HuH-7.5 (cell line): ENCODE data around the gene TMEM184B.

Experiments
- DNase-seq: peaks from one replicate; pipeline ENCODE4 v3.0.0; 2011; ENCODE audit warnings: low spot score

Gene TMEM184B

DNA sequence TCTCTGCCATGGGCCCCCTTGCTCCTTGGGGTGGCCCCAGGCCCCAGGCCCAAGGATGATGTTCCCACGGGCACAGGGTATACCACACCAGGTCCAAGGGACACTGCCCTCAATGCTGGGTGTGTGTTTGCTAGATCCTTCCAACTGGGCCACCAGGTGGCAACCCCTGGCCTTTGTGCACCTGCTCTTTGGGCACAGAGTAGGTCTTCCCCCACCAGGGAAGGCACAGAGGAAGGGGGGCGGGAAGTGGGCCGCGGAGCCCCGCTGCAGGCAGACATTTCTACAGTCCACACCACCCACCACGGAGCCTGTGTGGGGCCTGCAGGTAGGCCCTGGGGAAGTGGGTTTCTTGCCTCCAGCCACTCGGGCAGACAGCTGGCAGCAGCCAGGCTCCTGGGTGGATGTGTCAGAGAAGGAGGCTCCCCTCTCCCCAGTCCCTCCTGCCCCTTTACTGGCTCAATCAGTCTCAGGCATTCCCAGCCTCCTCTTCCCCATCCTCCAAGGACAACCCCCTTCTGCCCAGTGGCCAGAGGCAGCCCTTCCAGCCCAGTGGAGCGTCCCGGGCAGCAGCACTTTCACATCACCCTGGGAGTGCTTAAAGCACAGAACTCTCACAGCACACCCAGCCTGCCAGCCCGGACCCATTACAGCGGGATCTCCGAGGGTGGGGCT is 49.4 kb downstream of the TMEM184B start:
- DNase-seq: no peak

DNA sequence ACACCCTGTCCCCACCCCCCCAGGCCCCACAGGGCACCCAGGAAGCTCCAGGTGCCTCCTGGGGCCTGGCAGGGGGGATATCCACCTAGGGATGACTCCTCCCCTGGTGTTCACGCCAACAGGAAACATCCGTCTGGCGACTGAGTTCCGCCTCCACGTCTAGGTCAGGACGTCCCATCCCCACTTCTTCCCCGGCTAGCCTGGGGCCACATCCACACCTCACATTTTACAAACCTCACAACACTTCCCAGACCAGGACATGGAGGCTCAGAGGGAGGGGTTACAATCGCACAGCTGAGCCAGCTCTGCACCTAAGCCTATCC is 50.1 kb downstream of the TMEM184B start:
- no peak for DNase-seq

DNA sequence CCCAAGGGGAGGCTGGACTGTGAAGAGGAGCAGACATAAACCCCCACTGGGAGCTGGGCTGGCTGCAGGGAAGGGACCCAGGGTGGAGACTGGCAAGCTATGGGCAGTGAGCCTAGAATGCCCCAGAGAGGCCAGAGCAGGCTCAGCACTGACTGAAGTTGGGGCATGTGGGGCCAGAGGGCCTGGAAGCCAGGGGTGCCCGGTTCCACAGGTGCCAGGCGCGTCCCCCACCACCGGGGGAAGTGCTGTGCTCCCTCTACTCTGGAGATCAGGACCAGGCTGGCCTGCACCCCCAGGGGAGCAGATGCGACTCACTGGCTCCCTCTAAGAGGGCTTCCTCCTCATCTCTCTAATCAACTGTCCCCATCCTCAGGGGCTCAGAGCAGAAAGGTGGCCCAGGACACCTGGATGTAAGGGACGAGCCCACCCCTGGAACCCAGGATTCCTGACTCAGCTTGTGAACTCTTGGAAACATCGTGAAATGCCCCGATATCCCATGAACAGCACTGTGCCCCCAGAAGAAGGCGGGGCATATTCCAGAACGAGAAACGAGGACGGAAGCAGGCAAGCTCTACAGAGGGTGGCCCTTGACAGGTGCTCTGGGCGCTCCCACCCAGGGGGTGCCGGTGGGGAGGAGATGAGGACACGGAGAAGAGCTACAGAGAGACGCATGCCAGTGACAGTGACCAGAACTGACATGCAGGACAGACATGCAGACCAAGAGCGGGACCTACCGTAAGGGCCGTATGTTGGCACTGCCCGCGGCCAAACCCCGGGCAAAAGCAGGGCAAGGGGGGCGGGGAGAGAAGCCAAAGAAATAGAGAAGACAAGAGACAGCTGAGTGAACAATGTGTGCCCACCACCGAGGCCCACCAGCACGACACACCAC is 50.7 kb downstream of the TMEM184B start:
- no peak for DNase-seq

DNA sequence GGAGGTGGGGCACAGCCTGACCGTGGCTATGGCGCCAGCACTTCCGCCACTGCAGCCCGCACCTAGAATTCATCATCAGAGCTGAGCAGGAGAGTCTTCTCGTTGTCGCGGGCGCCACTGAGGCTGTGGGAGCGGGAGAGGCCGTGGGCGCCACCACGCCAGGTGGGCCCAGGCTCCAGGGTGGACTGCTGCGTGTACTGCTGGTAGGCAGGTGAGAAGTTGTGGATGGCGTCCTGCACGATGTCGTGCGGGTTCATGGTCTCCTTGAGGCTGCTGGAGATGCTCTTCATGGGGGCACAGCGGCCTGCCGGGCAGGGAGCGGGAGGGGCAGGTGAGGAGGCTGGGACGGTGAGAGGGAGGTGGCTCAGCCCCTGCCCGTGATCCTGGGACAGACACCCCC is 51.4 kb downstream of the TMEM184B start:
- no peak for DNase-seq

DNA sequence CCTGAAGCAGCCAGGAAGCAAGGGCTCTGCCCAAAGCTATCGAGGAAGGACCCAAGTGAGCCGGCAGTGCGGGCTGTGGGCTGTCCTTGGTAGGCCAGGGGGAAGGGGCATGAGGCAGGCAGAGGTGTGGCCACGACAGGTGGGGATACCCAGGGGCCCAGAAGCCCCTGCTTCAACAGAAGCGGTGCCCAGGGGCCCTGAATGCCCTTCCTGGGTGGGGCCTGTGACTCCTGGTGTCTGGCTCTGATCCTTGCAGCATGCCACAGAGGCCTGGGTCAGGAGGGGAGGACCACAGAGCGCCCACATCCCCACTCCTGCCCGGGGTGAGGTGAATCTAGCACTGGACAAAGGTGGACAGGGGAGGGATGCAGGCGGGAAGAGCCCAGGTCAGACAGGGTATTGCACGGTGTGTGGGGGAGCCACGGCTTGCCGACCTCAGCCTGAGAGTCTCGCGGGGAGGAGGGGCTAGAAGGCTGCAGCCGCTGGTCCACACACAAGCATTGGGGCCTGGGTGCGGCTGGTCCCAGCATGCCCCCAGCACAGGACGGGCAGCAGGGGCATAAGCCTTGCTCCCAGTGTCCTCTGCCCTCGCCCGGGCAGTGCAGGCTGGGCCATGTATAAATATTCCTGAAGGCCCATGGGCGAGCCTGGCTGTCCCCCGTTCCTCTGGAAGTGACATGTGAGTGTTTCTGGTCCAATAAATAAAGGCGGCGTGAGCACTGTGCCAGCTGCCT is 52.0 kb downstream of the TMEM184B start:
- no peak for DNase-seq

DNA sequence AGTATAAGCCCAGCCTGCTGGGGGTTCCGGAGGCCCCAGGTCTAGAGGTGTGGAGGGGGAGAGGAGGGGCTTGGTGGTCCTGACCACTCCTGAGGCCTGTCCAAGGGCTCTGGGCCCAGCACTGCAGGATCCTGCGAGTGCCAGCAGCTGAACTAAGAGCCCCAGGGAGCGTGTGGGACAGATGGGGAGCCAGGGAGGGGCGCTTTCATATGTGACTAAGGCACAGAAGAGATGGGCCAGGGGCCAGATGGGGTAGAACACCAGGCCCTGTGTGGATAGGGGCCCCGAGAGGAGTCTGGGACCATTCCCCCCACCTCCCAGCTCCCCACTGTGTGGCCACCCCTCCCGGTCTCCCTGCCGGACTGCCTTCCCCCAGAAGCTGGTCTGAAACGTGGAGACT is 52.6 kb downstream of the TMEM184B start:
- DNase-seq: no peak

DNA sequence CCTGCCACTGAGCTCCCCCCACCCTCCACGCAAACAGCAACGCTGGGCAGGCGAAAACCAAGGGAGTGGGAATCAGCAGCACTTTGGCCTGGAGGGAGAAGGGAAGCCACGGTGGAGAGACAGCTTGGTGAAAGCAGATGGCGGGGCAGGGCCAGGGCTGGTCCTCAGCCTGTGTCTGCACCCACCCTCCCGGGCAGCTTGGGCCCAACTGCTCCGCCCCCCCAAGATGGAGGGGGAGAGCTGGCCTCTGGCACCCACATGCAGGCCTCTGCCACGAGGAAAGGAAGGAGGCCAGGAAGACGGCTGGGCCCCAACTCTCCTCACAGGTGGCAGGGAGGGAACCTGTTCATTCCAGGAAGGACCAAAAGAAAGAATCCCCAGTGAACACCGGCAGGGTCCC is 53.2 kb downstream of the TMEM184B start:
- DNase-seq: no peak

DNA sequence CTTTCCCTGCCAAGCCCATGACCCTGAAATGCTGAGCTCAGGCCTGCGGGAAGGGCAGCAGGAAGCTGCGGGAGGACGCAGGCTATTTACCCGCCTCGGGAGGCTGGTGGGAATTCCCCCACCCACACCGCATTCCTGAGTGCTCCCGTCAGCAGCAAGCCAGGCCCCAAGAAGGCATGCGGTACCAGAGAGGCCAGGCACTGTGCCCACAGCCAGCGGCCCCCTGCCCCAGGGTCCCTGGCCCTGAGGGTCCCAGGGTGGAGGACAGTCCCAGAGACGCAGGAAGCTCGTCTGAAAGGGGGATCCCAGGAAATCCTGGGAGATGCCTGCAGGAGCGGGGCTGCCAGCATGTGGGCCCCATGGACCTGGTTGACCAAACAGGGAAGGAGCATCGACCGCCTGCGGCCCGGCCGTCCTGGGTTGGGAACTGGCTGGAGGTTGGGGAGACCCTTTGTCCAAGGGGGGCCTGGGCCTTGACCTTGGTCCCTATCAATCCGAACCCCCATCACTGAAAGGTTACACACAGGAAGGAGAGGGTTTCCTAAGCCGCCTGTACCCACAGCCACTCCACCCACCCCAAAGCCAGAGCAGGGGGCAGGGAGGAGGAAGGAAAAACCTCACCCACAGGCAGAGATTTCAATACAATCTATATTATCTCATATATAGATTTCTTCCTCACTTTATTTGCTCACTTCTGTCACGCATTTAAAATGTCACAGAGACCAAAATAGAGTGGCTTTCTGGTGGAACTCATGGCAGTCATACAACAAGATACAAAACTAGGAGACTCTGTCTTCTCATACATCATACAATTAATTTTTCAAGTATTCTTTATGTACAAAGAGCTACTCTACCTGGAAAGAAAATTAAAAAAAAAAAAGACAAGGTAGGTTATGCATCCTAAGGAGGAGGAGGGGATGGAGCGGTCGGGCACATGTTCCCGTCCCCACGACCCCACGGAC is 53.9 kb downstream of the TMEM184B start:
- peak; percentile 90 for DNase-seq

DNA sequence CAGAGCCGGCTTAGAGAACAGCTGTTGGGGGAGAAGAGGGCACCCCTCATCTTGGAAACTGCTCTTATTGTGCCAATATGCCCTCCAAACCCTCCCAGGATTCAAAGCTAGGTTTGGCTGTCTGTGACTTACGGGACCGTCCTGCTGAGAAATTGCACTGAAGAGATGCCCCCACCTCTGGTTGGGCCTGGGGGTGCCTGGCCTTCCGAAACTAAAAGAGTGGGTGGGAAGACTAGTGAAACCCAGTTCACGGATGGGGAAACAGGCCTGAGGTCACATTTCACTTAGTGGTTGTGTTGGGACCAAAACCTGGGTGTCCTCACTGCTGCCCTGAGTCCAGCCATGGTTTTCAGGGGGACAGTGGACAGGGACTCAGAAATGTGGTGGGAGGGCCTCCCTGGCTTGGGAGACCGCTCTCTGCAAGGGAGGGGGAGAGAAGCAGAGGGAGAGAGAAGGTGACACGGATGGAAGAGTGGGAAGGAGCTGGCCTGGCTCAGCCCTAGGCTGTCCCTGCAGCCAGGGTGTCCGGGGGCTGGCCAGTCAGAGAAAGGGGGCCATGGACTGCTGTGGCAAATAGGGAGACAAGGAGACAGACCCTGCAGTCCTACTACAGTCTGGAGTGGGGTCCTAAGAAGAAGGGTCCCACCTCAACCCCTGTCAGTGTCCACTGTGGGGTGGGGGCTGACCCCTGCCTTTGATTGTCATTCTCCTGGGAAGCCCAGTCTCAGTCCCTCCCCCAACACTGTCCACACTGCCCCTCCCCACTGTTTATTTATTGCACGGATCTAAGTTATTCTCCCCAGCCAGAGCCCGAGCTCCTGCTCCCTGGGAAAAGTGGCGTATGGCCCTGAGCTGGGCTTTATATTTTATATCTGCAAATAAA is 57.4 kb downstream of the TMEM184B start:
- no peak for DNase-seq

DNA sequence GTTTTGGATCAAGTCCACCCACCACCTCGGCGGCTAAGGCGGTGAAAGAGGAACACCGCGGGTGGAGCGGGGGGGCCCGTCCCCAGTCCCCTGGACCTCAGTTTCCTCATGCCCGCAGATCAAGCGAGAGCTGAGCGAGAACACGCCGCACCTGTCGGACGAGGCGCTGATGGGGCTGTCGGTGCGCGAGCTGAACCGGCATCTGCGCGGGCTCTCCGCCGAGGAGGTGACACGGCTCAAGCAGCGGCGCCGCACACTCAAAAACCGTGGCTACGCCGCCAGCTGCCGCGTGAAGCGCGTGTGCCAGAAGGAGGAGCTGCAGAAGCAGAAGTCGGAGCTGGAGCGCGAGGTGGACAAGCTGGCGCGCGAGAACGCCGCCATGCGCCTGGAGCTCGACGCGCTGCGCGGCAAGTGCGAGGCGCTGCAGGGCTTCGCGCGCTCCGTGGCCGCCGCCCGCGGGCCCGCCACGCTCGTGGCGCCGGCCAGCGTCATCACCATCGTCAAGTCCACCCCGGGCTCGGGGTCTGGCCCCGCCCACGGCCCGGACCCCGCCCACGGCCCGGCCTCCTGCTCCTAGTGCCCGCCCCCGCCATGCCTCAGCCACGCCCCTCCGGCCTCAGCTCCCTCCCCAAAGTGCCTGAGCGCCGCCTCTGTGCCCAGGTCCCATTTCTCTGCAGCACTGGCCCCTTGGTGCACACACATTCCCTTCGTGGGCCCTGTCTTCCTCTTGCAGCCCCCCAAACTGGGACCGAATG is 58.3 kb downstream of the TMEM184B start:
- no peak for DNase-seq

DNA sequence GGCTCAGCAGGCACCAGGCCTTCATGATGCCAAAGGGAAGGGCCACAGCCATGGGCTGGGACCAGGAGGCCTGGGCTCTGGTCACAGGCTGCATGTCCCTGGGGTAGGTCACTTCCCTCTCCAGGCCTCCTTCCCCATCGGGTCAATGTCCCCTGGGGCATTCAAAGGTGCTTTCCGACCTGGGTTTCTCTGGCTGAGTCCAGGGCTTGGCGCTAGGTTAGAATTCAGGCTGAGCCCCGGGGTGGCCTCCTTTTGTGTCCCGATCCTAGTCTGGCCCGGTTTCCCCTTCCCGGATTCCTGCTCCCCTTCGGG is 58.9 kb downstream of the TMEM184B start:
- DNase-seq: peak; percentile 59

DNA sequence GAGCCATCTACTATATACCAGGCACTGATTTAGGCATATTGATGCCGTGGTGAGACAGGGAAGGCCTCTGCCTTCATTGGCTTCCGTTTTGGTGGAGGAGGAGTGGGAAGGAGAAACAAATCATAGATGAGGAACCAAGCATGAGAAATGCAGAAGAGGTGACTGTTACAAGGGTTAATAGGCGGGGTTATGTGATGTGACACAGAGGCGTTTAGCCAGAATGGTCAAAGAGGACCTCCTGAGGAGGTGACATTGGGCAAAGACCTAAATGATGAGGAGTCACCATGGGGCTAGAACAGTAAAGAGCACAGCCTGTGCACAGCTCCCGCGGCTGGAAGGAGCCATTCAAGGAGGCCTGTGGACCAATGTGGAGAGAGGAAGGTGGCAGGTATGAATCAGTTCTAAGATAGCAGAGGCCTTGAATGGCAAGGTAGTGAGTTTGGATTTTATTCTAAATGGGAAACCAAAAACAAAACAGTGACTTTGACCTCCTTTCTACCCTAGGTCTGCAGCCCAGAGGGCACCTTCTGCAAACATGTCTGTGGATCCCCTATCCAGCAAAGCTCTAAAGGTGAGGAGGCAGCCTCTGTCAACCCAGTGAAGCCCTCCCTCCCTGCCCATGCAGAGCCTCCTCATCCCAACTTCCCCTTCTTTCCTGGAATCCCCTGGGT is 59.4 kb downstream of the TMEM184B start:
- DNase-seq: peak; percentile 49

DNA sequence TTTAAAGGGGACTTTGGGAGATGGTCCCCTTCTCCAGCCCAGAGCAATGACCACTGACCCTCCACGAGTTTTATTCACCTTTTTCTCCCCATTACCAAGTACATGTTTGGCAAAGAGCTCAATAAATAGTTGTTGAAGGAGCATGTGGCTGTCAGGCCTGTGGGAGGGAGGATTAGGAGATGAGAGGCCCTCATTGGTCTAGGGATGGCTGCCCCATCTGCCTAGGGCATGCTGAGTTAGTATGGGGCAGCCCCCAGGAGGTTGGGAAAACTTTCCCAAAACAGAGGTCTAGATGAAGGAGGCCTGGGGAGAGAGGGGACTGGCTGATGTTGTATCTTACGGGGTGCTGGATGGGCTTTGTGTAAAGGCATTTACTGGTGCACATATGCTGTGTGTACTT is 60.4 kb downstream of the TMEM184B start:
- no peak for DNase-seq

DNA sequence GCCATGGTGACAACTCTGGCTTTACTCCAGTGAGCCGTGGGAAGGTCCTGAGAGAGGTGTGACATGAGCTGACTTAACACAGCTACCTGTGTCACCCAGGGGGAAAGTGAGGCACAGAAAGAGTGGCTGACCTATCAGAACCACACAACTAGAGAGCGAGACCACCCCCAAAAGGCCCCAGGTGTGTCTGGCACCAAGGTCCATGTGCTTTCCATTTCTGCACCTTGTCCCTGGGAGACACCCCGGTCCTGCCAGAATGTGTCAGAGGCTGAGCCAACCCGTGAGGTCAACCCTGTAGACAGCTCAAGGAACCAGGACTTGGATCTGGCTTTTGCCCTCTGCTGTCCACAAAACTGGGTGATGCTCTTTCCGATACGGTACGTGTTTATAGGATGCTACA is 61.3 kb downstream of the TMEM184B start:
- DNase-seq: no peak

DNA sequence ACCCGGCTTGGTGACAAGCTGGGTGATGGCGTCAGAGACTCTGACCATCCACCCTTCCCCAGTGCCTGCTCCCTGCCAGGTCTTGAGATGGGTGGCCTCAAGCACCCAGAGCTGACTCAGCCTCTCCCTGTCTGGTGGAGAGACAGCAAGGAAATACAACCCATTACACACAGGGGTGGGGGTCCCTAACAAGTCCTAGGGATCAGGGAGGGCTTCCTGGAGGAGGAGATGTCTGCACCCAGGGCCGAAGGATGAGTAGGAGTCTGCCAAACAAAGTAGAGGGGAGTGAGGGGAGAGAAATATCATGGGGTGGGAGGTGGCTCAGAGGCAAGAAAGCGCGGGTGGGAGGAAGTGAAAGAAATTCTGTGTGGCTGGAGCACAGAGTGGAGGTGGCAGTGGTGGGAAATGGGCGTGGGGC is 64.2 kb downstream of the TMEM184B start:
- no peak for DNase-seq

DNA sequence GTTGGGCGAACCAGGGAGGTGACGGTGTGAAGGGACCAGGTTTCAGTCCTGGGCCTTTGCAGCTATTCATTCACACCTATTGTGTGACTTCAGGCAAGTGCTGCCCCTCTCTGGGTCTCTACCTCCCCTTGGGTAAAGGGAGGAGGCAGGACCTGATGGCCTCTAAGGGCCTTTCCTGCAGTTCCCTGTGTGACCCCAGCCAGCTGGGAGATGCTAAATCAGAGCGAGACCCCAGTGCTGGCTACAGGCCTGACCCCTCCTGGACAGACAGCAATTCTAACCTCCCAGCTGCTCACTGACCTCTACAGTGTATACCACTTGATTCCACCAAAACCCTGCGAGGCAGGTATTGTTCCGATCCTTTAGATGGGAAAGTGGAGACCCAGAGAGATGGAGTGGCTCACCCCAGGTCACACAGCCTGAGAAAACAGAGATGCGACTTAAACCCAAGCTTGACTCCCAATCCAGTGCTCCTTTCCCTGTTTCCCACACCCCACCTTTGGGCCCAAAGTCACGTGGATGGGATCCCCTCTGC is 64.8 kb downstream of the TMEM184B start:
- DNase-seq: no peak

DNA sequence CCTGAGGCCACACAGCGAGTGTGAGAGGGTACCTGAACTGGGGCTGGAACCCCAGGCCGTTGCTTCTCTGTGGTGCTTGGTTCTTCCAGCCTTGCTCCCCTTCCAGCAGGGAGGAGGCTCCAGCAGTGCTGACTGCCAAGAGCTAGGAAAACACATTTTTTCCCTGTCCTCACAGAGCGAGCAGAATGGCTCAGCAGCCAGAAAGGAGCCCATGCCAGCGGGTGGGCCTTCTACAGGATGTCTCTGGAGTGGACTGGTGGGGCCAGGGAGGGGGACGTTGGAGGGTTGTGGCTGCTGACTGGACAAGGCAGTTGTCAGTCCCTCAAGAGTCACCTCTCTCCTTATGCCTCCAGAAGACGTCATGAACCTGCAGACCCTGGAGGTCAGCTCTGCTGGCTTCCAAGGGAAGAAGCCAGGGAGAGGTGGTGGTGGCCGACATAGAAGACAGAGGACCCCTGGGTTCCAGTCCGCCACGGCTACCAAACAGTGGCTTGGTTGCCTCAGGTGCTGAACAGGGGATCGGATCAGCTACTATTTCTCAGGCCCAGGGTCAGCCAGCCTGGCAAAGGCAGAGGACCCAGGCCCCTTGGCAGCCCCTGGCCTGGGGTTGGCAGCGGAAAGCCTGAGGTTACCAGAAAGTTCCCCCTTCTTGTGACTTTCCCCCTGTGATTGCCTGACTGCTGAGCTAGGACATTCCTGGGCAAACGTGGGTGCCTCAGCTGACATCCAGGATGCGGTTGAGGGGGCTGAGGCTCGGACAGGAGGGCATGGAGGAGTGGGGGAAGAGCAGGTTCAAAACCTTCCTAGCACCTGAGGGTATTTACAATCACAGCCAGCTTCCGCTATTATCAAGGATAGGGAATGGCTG is 67.3 kb downstream of the TMEM184B start:
- DNase-seq: no peak

DNA sequence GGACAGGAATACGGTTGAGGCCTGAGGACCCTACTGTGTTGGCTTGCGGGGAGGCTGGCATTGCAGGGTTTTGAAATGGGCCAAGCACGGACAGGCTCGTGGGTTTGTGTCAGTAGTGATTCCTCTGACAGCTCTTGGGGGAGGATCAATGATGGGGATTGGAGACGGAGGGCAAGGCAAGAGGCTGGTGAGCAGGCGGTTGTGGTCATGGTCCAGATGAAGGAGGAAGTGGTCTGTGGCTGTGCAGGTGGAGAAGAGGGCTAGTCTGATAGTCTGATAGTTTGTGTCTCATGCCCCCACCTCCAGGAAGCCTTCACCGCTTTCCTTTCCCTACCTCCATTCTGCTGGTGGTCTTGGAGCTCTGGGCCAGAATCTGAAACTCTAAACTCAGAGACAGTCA is 68.0 kb downstream of the TMEM184B start:
- DNase-seq: no peak
